RPMI8226 (cell line): ENCODE data around the gene ZC3H15.
"Not testable (repeated sequence)": the region's sequence is repeated elsewhere in the genome, so short reads cannot be mapped to it uniquely, and the experiment has no call there.

ENCODE experiments used
- DNase-seq: peaks from one replicate; pipeline ENCODE4 v3.0.0-alpha.2; 2015

Gene ZC3H15

GRCh38 chr2:186485871-186486650, at the start of gene ZC3H15:
Gene ZC3H15, plus strand, starts transcription at chr2:186486260. Its CDS starts 123 bp downstream, at chr2:186486383.
- peak; percentile 98 for DNase-seq

GRCh38 chr2:186437719-186438118, 48.3 kb upstream of the ZC3H15 start:
- DNase-seq, result no peak

- not testable (repeated sequence) for DNase-seq
Measured at GRCh38 chr2:186439673-186440095, 46.4 kb upstream of the ZC3H15 start.

- DNase-seq, result peak; percentile 12
Measured at GRCh38 chr2:186440506-186440905, 45.6 kb upstream of the ZC3H15 start.

GRCh38 chr2:186442885-186443284, 43.2 kb upstream of the ZC3H15 start:
- DNase-seq, result no peak

- no peak for DNase-seq
Measured at GRCh38 chr2:186443851-186444250, 42.2 kb upstream of the ZC3H15 start.

- no peak for DNase-seq
Measured at GRCh38 chr2:186445506-186445905, 40.6 kb upstream of the ZC3H15 start.

GRCh38 chr2:186455613-186456012, 30.4 kb upstream of the ZC3H15 start:
- no peak for DNase-seq

- no peak for DNase-seq
Measured at GRCh38 chr2:186456941-186457340, 29.1 kb upstream of the ZC3H15 start.

- DNase-seq, result no peak
Measured at GRCh38 chr2:186457908-186458307, 28.2 kb upstream of the ZC3H15 start.

- peak; percentile 37 for DNase-seq
Measured at GRCh38 chr2:186459009-186459408, 27.1 kb upstream of the ZC3H15 start.

- peak; percentile 36 for DNase-seq
Measured at GRCh38 chr2:186460465-186460864, 25.6 kb upstream of the ZC3H15 start.

GRCh38 chr2:186466743-186467142, 19.3 kb upstream of the ZC3H15 start:
- no peak for DNase-seq

GRCh38 chr2:186467421-186467820, 18.6 kb upstream of the ZC3H15 start:
- no peak for DNase-seq

- DNase-seq, result not testable (repeated sequence)
Measured at GRCh38 chr2:186472722-186473493, 13.2 kb upstream of the ZC3H15 start.

- not testable (repeated sequence) for DNase-seq
Measured at GRCh38 chr2:186474239-186474638, 11.8 kb upstream of the ZC3H15 start.

GRCh38 chr2:186477790-186478189, 8.3 kb upstream of the ZC3H15 start:
- no peak for DNase-seq

- no peak for DNase-seq
Measured at GRCh38 chr2:186480991-186481390, 5.1 kb upstream of the ZC3H15 start.

- DNase-seq, result peak; percentile 22
Measured at GRCh38 chr2:186484062-186484735, 1.9 kb upstream of the ZC3H15 start.

- no peak for DNase-seq
Measured at GRCh38 chr2:186485576-186485870, 537 bp upstream of the ZC3H15 start.

GRCh38 chr2:186486651-186487647, 889 bp downstream of the ZC3H15 start:
- DNase-seq, result peak; percentile 49

- no peak for DNase-seq
Measured at GRCh38 chr2:186493564-186494085, 7.6 kb downstream of the ZC3H15 start.
